EL (cell line): Measurements from ENCODE around the gene AHCY.
"Not testable (repeated sequence)": the region's sequence is repeated elsewhere in the genome, so short reads cannot be mapped to it uniquely, and the experiment has no call there.

Experiments used
- DNase-seq: peaks from one replicate; pipeline ENCODE4 v3.0.0-alpha.2; 2016

Gene AHCY

DNA sequence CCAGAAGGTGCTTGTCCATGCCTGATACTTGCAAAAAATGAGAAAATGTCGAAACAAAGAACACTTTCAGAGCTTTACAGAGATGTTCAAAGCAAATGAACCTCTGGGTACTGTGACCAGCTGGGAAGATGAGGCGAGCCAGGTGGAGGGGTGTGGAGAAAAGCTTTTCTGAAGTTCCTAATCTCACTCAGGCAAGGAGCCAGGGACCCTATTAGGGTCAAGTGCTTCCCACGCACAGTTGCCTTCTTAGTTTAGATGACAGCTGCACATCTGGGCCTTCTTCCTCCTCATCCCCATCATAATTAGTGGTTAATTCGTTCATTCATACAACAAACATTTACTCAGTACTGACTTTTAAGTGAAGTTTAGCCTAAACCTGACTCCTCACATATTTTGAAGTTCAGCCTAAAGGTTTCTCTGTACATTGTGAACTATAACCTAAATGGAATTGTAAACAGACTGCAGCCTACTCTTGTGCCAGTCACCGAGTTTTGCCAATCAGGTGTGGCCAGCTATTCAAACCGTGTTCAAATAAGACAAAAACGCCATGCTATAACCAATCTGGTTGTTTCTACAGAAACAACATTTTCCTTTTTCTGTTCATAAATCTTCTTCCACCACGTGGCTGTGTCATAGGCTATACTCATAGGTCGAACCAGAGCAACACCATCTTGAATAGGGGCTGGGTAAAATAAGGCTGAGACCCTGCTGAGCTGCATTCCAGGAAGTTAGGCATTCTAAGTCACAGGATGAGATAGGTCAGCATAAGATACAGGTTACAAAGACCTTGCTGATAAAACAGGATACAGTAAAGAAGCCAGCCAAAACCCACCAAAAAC, 19.3 kb upstream of the AHCY start:
- no peak for DNase-seq

- no peak for DNase-seq
Measured at GRCh38 chr20:34320861-34321260, 17.7 kb upstream of the AHCY start.

DNA sequence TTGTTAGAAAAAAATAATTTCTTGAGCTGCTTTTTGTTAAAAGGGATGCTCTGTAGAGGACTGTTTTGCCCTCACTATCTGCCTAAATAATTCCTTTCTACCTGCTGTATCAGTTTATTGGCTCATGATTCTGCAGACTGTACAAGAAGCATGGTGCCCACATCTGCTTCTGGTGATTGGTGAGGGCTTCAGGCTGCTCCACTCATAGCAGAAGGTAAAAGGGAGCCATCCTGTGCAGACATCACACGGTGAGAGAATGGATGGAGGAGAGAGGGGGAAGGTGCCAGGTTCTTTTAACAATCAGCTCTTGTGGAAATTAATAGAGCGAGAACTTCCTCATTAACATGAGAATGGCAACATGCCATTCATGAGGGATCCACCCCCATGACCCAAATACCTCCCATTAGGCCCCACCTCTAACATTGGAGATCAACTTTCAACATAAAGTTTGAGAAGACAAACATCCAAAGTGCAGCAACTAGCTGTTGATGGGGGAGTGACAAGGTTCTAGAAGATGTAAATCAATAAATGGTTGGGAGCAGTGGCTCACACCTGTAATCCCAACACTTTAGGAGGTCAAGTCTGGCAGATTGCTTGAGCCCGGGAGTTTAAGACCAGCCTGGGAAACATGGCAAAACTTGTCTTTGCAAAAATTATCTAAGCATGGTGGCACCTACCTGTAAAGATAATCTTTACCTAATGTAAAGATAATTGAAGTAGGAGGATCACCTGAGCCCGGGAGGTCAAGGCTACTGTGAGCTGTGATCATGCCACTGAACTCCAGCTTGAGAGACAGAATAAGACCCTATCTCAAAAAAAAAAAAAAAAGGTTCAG, 15.7 kb upstream of the AHCY start:
- DNase-seq: no peak

GRCh38 chr20:34316196-34316814, 13.2 kb upstream of the AHCY start:
- DNase-seq: peak; percentile 88

DNA sequence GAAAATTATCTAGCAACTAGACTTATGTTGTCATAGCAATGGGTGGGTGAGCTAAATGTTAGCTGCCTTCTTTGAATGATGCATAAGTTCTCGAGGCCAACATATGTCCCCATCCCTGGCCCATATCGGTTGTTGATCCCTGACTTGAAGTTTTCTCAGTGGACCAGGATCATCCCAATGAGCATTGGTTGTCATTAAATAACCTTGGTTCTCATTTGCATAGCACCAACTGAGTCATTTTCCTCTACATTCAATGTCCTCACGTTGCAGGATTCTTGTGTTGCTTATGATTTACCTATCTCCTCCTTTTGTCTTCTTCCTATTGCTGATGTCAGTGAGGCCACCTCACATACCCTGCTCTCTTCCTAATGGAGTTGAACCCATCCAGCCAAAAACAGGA, 12.1 kb upstream of the AHCY start:
- no peak for DNase-seq

DNA sequence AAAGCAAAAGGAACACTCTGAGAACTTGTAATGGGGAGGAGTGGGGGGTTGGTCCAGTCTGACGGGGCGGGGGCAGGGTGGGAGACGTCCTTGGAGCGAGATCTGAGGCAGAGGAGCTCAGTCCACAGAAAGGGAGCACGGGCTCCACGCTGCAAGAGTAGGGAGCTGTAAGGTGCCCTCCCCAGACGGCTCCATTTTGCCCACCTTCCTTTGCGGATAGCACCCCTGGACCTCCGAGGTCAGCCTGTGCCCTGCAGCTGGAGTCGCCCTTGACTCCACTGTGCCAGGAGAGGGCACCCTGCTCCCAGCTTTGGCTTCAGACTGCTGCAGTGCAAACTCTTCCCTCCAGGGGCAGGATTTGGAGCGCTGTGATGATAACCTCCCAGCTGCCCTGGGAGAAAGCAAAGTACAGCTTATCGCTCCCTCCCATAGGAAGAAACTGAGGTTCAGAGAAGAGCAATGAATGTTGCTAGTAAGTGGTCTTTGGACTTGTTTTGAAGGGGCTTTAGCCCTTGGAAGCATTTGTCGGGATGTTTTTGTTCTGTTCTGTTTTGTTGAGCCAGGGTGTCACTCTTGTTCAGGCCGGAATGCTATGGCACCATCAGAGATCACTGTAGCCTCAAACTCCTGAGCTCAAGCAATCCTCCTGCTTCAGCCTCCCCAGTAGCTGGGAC, 9.5 kb upstream of the AHCY start:
- peak; percentile 88 for DNase-seq

GRCh38 chr20:34312024-34312460, 8.9 kb upstream of the AHCY start:
- DNase-seq: no peak

- DNase-seq: no peak
Measured at GRCh38 chr20:34311118-34312023, 8.2 kb upstream of the AHCY start.

- no peak for DNase-seq
Measured at GRCh38 chr20:34310481-34311117, 7.4 kb upstream of the AHCY start.

GRCh38 chr20:34309691-34310090, 6.5 kb upstream of the AHCY start:
- DNase-seq: no peak

DNA sequence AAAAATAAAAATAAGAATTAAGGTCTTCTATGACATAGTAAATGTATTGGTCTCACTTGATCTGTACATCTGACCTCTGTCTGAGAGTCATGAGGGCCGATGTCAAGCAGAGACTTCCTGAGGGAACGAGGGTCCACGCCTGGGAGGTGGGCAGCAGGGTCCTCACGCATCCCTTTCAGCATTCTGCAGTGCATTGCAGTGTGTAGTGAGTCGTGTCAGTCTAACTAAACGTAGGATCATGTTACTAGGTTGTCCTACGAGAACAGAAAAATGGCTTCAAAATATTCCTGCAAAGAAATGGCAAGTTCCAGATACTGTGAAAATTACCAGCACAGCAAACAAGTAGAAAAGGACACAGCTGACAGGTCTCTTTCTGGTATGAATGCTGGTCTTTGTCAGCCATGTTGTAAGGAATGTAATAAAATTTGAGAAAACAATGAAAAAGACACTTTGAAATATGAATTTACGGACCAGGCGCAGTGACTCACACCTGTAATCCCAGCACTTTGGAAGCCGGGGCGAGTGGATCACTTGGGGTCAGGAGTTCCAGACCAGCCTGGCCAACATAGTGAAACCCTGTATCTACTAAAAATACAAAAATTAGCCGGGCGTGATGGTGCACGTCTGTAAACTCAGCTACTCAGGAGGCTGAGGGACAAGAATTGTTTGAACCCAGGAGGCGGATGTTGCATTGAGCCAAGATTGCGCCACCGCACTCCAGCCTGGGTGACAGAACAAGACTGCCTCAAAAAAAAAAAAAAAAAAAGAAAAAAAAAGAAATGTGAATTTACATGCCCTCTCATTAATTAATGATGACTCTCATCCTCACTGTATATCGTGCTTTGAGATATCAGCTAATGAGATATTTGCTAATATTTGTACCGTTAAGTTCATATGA, 2.4 kb upstream of the AHCY start:
- DNase-seq: no peak

DNA sequence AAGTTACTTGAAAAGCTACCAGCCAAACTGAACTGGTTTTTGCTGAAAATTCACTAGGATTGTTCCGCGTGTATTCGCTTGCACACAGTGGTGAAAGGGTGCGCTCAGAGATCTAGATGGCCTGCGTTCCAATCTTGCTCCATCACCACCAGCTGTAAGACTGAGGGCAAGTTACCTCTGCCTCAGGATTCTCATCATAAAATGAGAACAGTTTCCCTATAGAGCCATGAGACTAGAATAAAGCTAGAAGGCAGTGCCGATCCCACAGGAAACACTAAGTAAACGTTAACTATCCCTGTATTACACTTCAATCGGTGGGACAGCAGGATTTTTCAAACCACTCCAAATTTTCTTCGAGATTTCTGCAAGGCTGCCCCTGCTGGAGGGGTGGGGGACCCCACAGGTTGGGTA, 838 bp downstream of the AHCY start:
- peak; percentile 45 for DNase-seq

- DNase-seq: no peak
Measured at GRCh38 chr20:34301587-34302311, 1.4 kb downstream of the AHCY start.

GRCh38 chr20:34300809-34301586, 2.2 kb downstream of the AHCY start:
- no peak for DNase-seq

GRCh38 chr20:34300256-34300806, 2.8 kb downstream of the AHCY start:
- DNase-seq: peak; percentile 32

DNA sequence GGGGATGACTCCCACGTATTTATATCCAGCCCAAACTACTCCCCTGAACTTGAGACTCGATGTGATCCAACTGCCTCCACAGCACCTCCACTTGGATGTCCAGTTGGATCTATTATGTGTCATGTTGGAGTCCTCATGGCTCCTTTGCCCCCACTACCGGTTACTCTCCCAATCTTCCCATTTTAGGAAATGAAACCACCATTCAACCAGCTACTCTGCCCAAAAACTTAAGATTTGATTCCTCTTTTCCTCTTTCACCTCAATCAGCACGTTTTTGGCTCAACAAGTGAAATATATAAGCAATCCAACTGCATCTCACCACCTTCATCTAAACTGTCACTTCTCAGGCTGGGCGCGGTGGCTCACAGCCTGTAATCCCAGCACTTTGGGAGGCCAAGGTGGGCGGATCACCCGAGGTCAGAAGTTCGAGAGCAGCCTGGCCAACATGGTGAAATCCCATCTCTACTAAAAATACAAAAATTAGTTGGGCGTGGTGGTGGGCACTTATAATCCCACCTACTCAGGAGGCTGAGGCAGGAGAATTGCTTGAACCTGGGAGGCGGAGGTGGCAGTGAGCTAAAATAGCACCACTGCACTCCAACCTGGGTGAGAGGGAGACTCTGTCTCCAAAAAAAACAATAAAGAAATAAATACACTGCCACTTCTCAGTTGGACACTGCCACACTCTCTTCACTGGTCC, 3.4 kb downstream of the AHCY start:
- no peak for DNase-seq

DNA sequence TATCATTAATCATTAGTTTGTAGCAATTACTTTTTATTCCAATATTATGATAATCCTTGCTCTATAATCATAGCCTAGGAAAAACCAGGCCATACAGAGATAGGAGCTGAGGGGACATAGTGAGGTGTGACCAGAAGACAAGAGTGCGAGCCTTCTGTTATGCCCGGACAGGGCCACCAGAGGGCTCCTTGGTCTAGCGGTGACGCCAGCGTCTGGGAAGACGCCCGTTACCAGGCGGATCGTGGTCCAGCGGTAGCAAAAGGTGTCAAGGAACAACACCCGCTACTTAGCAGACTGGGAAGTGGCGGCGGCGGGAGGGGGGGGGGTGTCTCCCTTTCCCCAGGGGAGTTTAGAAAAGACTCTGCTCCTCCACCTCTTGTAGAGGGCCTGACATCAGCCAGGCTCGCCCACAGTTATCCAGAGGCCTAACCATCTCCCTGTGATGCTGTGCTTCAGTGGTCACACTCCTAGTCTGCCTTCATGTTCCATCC, 4.8 kb downstream of the AHCY start:
- DNase-seq: not testable (repeated sequence)

GRCh38 chr20:34296468-34296867, 6.7 kb downstream of the AHCY start:
- no peak for DNase-seq
